ENCODE results near the gene DEFB121.
"Not testable (repeated sequence)": the region's sequence is repeated elsewhere in the genome, so short reads cannot be mapped to it uniquely, and the experiment has no call there.

Gene DEFB121

DNA sequence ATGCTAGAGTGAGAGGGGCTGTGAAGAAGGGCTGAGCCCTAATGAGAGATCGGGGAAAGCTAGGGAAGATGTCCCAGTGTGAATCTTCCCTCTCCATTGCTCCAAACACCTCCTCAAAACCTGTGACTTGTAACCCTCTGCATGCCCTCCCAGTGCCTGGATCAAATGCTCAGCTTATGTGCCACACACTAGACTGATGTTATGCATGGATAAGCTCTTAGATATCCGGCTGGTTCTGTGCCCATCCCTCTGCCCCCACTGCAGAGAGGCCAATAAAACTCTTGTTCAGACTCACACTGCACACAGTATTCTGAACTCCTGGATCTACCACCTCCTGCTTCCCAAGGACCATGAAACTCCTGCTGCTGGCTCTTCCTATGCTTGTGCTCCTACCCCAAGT lies 37.7 kb downstream of the DEFB121 start, which contains the start of gene DEFB118:
TSS of gene DEFB118 (plus strand) at position 301 of the 400 bp plus-strand sequence. CDS start at position 351, 50 bp downstream.
- H3K4me2 ChIP-seq (ENCODE audit: low read depth, low read length, poor library complexity, severe bottlenecking) = no peak within 1 kb of the TSS
- H3K79me2 ChIP-seq (ENCODE audit: insufficient read depth, low read length) = no peaks in the 10 kb centered on the region
- no peaks in the 10 kb centered on the region for H3K9me3 ChIP-seq (ENCODE audit: insufficient read depth, low read length)
- no peak within 1 kb of the TSS for H3K4me3 ChIP-seq (ENCODE audit: insufficient read depth, low read length, poor library complexity, severe bottlenecking)
- no peak within 1 kb of the TSS for H3K9ac ChIP-seq (ENCODE audit: low read length)
- H3K9me2 ChIP-seq (replicated peaks; ENCODE audit: insufficient read depth, low read length) = no peaks in the 10 kb centered on the region
- no peak within 1 kb of the TSS for H2AFZ ChIP-seq (ENCODE audit: low read depth, low read length, severe bottlenecking)
- no peak for TF ChIP-seq EZH2phosphoT487 (conservative IDR thresholded peaks at IDR 0.05; ENCODE audit: low read length)
- TF ChIP-seq, protein P1, sequence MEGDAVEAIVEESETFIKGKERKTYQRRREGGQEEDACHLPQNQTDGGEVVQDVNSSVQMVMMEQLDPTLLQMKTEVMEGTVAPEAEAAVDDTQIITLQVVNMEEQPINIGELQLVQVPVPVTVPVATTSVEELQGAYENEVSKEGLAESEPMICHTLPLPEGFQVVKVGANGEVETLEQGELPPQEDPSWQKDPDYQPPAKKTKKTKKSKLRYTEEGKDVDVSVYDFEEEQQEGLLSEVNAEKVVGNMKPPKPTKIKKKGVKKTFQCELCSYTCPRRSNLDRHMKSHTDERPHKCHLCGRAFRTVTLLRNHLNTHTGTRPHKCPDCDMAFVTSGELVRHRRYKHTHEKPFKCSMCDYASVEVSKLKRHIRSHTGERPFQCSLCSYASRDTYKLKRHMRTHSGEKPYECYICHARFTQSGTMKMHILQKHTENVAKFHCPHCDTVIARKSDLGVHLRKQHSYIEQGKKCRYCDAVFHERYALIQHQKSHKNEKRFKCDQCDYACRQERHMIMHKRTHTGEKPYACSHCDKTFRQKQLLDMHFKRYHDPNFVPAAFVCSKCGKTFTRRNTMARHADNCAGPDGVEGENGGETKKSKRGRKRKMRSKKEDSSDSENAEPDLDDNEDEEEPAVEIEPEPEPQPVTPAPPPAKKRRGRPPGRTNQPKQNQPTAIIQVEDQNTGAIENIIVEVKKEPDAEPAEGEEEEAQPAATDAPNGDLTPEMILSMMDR (IDR thresholded peaks at IDR 0.05; ENCODE audit: insufficient read depth, low read length, poor library complexity, severe bottlenecking) = no peak
- no peak within 1 kb of the TSS for H3K27ac ChIP-seq (ENCODE audit: low read depth, low read length)
- no peaks in the 10 kb centered on the region for H3K27me3 ChIP-seq (ENCODE audit: low read length)
- H3F3A ChIP-seq (ENCODE audit: insufficient read depth) = no peaks in the 10 kb centered on the region
- no peaks in the 10 kb centered on the region for H4K20me1 ChIP-seq (ENCODE audit: low read depth, low read length)
- no peaks in the 10 kb centered on the region for H3K36me3 ChIP-seq (ENCODE audit: low read length)

DNA sequence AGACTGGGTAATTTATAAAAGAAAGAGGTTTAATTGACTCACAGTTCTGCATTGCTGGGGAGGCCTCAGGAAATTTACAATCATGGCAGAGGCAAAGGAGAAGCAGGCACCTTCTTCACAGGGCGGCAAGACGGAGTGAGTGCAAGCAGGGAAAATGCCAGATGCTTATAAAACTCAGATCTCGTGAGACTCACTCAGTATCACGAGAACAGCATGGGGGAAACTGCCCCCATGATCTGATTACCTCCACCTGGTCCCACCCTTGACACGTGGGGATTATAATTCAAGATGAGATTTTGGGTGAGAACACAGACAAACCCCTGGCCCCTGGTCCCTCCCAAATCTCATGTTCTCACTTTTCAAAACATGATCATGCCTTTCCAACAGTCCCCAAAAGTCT lies 41.7 kb downstream of the DEFB121 start:
- H3K4me2 ChIP-seq (ENCODE audit: low read depth, low read length, poor library complexity, severe bottlenecking) = not testable (repeated sequence)

DNA sequence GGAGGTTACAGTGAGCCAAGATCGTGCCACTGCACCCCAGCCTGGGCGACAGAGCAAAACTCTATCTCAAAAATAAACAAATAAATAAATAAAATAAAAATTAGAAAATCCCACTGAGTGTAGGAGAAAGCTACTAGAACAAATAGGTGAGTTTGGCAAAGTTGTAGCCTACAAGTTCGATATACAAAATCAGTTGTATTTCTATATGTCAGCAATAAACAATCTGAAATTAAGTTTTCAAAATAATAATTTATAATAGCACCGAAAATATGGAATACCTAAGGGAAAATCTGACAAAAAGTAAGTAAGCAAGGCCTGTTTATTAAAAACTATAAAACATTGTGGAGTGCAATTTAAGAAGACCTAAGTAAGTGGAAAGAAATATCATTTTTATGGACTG lies 42.7 kb downstream of the DEFB121 start:
- Histone ChIP-seq H3K9me2 (replicated peaks; ENCODE audit: insufficient read depth, low read length) (no peaks in the 10 kb centered on the region), H3F3A (ENCODE audit: insufficient read depth) (no peaks in the 10 kb centered on the region), H3K79me2 (ENCODE audit: insufficient read depth, low read length) (no peaks in the 10 kb centered on the region), H4K20me1 (ENCODE audit: low read depth, low read length) (no peaks in the 10 kb centered on the region), H3K4me2 (ENCODE audit: low read depth, low read length, poor library complexity, severe bottlenecking) (no peak overlapping the region), H3K9me3 (ENCODE audit: insufficient read depth, low read length) (no peaks in the 10 kb centered on the region), H3K36me3 (ENCODE audit: low read length) (no peaks in the 10 kb centered on the region), H3K4me3 (ENCODE audit: insufficient read depth, low read length, poor library complexity, severe bottlenecking) (no peak overlapping the region), H3K27me3 (ENCODE audit: low read length) (no peaks in the 10 kb centered on the region), H2AFZ (ENCODE audit: low read depth, low read length, severe bottlenecking) (no peak overlapping the region), H3K9ac (ENCODE audit: low read length) (no peak overlapping the region), H3K27ac (ENCODE audit: low read depth, low read length) (no peak overlapping the region)
- TF ChIP-seq EZH2phosphoT487 (conservative IDR thresholded peaks at IDR 0.05; ENCODE audit: low read length) = no peak
- TF ChIP-seq, protein P1 (IDR thresholded peaks at IDR 0.05; ENCODE audit: insufficient read depth, low read length, poor library complexity, severe bottlenecking) = no peak

More for the DNA sequence above, 41.7 kb downstream of the DEFB121 start:
- H3F3A ChIP-seq (ENCODE audit: insufficient read depth); H3K9me3 ChIP-seq (ENCODE audit: insufficient read depth, low read length); H3K79me2 ChIP-seq (ENCODE audit: insufficient read depth, low read length); H3K9ac ChIP-seq (ENCODE audit: low read length); H3K27me3 ChIP-seq (ENCODE audit: low read length); H3K4me3 ChIP-seq (ENCODE audit: insufficient read depth, low read length, poor library complexity, severe bottlenecking); H3K27ac ChIP-seq (ENCODE audit: low read depth, low read length); H3K9me2 ChIP-seq (replicated peaks; ENCODE audit: insufficient read depth, low read length); H4K20me1 ChIP-seq (ENCODE audit: low read depth, low read length); H3K36me3 ChIP-seq (ENCODE audit: low read length); H2AFZ ChIP-seq (ENCODE audit: low read depth, low read length, severe bottlenecking): not testable (repeated sequence)

DNA sequence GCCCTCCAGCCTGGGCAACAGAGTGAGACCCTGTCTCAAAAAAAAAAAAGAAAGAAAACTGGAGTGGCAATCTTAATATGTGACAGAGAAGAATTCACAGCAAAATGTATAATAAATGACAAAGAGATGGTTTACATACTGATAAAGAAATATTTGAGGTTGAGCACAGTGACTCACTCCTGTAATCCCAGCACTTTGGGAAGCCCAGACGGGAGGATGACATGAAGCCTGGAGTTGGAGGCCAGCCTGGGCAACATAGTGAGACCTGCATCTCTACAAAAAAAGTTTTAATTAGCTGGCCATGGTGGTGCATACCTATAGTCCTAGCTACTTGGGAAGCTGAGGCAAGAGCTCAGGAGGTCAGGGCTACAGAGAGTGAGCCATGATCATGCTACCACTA lies 50.0 kb downstream of the DEFB121 start:
- TF ChIP-seq EZH2phosphoT487 (conservative IDR thresholded peaks at IDR 0.05; ENCODE audit: low read length) = no peak
- TF ChIP-seq, protein P1 (IDR thresholded peaks at IDR 0.05; ENCODE audit: insufficient read depth, low read length, poor library complexity, severe bottlenecking) = no peak
- Histone ChIP-seq H3K9me3 (ENCODE audit: insufficient read depth, low read length) (no peaks in the 10 kb centered on the region), H3K27me3 (ENCODE audit: low read length) (no peaks in the 10 kb centered on the region), H2AFZ (ENCODE audit: low read depth, low read length, severe bottlenecking) (no peak overlapping the region), H3K79me2 (ENCODE audit: insufficient read depth, low read length) (no peaks in the 10 kb centered on the region), H3K27ac (ENCODE audit: low read depth, low read length) (no peak overlapping the region), H3K36me3 (ENCODE audit: low read length) (no peaks in the 10 kb centered on the region; the same call in 1 of the 2 replicates), H3K4me3 (ENCODE audit: insufficient read depth, low read length, poor library complexity, severe bottlenecking) (no peak overlapping the region), H3K4me2 (ENCODE audit: low read depth, low read length, poor library complexity, severe bottlenecking) (no peak overlapping the region), H4K20me1 (ENCODE audit: low read depth, low read length) (no peaks in the 10 kb centered on the region), H3K9me2 (replicated peaks; ENCODE audit: insufficient read depth, low read length) (no peaks in the 10 kb centered on the region), H3K9ac (ENCODE audit: low read length) (no peak overlapping the region), H3F3A (ENCODE audit: insufficient read depth) (no peaks in the 10 kb centered on the region)
